K562 (cell line): Measurements from ENCODE around the gene ZNF384. TPM values are rescaled to one million over a fixed set of nuclear protein-coding genes. Genes with fewer than 3 reads are reported as not detected.

ENCODE experiments used
- ATAC-seq: fragments of 200-7000 bp; cut with Tn5 transposase; 3 replicates; pipeline ENCODE4 v1.9.1; 2020; ENCODE audit warnings: moderate library complexity
- BruUV-seq: library from RNA; stranded (reverse); fragments of 400-500 nt; replicated peaks from 2 replicates; lab custom pipeline; 2021; lab: Mats Ljungman, UMichigan
- CTCF ChIA-PET: fragments of 300-600 bp; formaldehyde crosslinking; extraction: SDS; loops from one replicate; lab custom pipeline; 2021; ENCODE audit warnings: low intra/inter-chr PET ratio; lab: Yijun Ruan, JAX
- POLR2A ChIA-PET: fragments of 300-600, 350-650 bp; sonication (Branson Sonifier 250); formaldehyde crosslinking; extraction: SDS; loops from one replicate; lab custom pipeline; 2021; ENCODE audit warnings: antibody characterized with exemption, inconsistent platforms; lab: Yijun Ruan, JAX
- DNase-seq, 4 experiments: peaks; one replicate each; pipeline versions ENCODE4 v3.0.0 to v3.0.0-alpha.2; 2011 to 2018; ENCODE audit warnings: low spot score in 3 of 4, mixed read lengths in 3 of 4; ENCODE audit errors: extremely low read depth in 1 of 4
- FAIRE-seq: peaks from 2 replicates; lab custom pipeline; 2011; peaks lifted over from hg19 to GRCh38; lab: Jason Lieb, UNC
- H2AFZ ChIP-seq: 2 replicates; pipeline ENCODE4 v1.6.0; 2011; ENCODE audit warnings: low read depth, low read length, control low read depth, inconsistent platforms
- H3K27ac ChIP-seq: fragments of 200-600 bp; 3 replicates; pipeline ENCODE4 v1.8.0; 2011; ENCODE audit warnings: low read depth, mild to moderate bottlenecking, control low read depth, inconsistent platforms, low read length, moderate library complexity, mixed read lengths; ENCODE audit errors: extremely low read depth
- H3K27me3 ChIP-seq, 2 experiments: fragments of 300-600 bp in 1 of 2; 2 replicates in 1 of 2; 3 replicates in 1 of 2; pipeline versions ENCODE4 v1.6.0 to v1.8.0; 2011; ENCODE audit warnings: inconsistent platforms in 2 of 2, low read length in 2 of 2, mild to moderate bottlenecking in 1 of 2, mixed read lengths in 1 of 2, moderate library complexity in 1 of 2; ENCODE audit not compliant: control insufficient read depth in 2 of 2, insufficient read depth in 2 of 2
- H3K36me3 ChIP-seq: fragments of 300-600 bp; 3 replicates; pipeline ENCODE4 v1.8.0; 2011; ENCODE audit warnings: mild to moderate bottlenecking, low read length, inconsistent platforms; ENCODE audit not compliant: control insufficient read depth, insufficient read depth
- H3K4me1 ChIP-seq, 2 experiments: fragments of 200-600 bp in 1 of 2; replicated peaks in 1 of 2; 2 replicates in 1 of 2; 3 replicates in 1 of 2; pipeline versions ENCODE4 v1.5.1 to v1.8.0; 2011; ENCODE audit warnings: inconsistent platforms in 2 of 2, low read length in 2 of 2, mild to moderate bottlenecking in 1 of 2, mixed read lengths in 1 of 2, moderate library complexity in 1 of 2; ENCODE audit not compliant: control insufficient read depth in 2 of 2, insufficient read depth in 2 of 2
- H3K4me2 ChIP-seq: 2 replicates; pipeline ENCODE4 v1.6.1; 2011; ENCODE audit warnings: low read length, control low read depth, inconsistent platforms, mixed read lengths; ENCODE audit not compliant: insufficient read depth
- H3K4me3 ChIP-seq: fragments of 200-600 bp; sonication (generic), shearing (Covaris generic); 2 replicates; pipeline ENCODE4 v1.5.1; 2016; ENCODE audit warnings: control low read depth, inconsistent platforms
- H3K79me2 ChIP-seq: fragments of 200-600 bp; 3 replicates; pipeline ENCODE4 v1.8.0; 2011; ENCODE audit warnings: low read length, inconsistent platforms; ENCODE audit not compliant: control insufficient read depth, insufficient read depth
- H3K9ac ChIP-seq, 2 experiments: 2 replicates each; pipeline versions ENCODE4 v1.6.0 to v1.6.1; 2011; ENCODE audit warnings: low read depth in 2 of 2, low read length in 2 of 2, control low read depth in 1 of 2, inconsistent platforms in 1 of 2, mild to moderate bottlenecking in 1 of 2, mixed read lengths in 1 of 2; ENCODE audit not compliant: insufficient read depth in 1 of 2
- H3K9me1 ChIP-seq: one replicate; pipeline ENCODE4 v1.6.0; 2011; ENCODE audit warnings: inconsistent platforms, mild to moderate bottlenecking, low read length, moderate library complexity; ENCODE audit not compliant: control insufficient read depth, insufficient read depth
- H3K9me3 ChIP-seq: replicated peaks from 2 replicates; pipeline ENCODE4 v1.5.1; 2011; ENCODE audit warnings: low read depth, low read length, inconsistent platforms; ENCODE audit not compliant: control insufficient read depth, insufficient read depth
- H4K20me1 ChIP-seq: replicated peaks from 2 replicates; pipeline ENCODE4 v1.6.1; 2011; ENCODE audit warnings: low read length, inconsistent platforms, mixed read lengths; ENCODE audit not compliant: control insufficient read depth, insufficient read depth
- BRD9 ChIP-seq: fragments of 450-650 bp; IDR thresholded peaks from 2 replicates; pipeline ENCODE4 v1.6.1; 2018; ENCODE audit warnings: low read depth; ENCODE audit not compliant: partially characterized antibody
- CBFA2T2 ChIP-seq: fragments of 450-650 bp; conservative IDR thresholded peaks from 2 replicates; pipeline ENCODE4 v1.6.1; 2017; ENCODE audit warnings: mild to moderate bottlenecking
- GABPB1 ChIP-seq: sonication (generic); formaldehyde crosslinking; IDR thresholded peaks from 2 replicates; pipeline ENCODE4 v1.8.0; 2022; ENCODE audit warnings: mild to moderate bottlenecking, missing genetic modification reagents
- NCOA4 ChIP-seq: fragments of 450-650 bp; IDR thresholded peaks from 2 replicates; pipeline ENCODE4 v1.6.1; 2018; ENCODE audit warnings: mild to moderate bottlenecking; ENCODE audit not compliant: partially characterized antibody
- THRAP3 ChIP-seq: fragments of 450-650 bp; IDR thresholded peaks from 2 replicates; pipeline ENCODE4 v1.6.1; 2016; ENCODE audit warnings: mild to moderate bottlenecking, inconsistent platforms, borderline replicate concordance
- ZFP36 ChIP-seq: fragments of 150-350 bp; IDR thresholded peaks from 2 replicates; pipeline ENCODE4 v1.6.1; 2018; ENCODE audit warnings: low read length, low read depth; ENCODE audit not compliant: partially characterized antibody
- ZFPM2 ChIP-seq: fragments of 250-450 bp; sonication (Bioruptor Pico); IDR thresholded peaks from 2 replicates; pipeline ENCODE4 v1.5.1; 2022; ENCODE audit warnings: mild to moderate bottlenecking
- ZKSCAN3 ChIP-seq: fragments of 250-450 bp; sonication (Bioruptor Pico); IDR thresholded peaks from 2 replicates; pipeline ENCODE4 v1.4.0; 2020
- ZNF347 ChIP-seq: fragments of 450-650 bp; formaldehyde crosslinking; IDR thresholded peaks from 2 replicates; pipeline ENCODE4 v1.4.0; 2020; ENCODE audit warnings: low read depth, mild to moderate bottlenecking, moderate library complexity
- ZNF75A ChIP-seq: fragments of 450-650 bp; formaldehyde crosslinking; IDR thresholded peaks from 2 replicates; pipeline ENCODE4 v1.4.0; 2020; ENCODE audit warnings: mild to moderate bottlenecking
- WGBS: fragments of 100-300 bp; shearing (Covaris generic); methylation state at CpG from one replicate; pipeline ENCODE4 v1.1.6; 2016; ENCODE audit warnings: low coverage, mixed read lengths; ENCODE audit not compliant: insufficient coverage; ENCODE audit errors: missing lambda C conversion rate; 5-methylcytosine and 5-hydroxymethylcytosine counted together
- in situ Hi-C: fragments of 300-500 bp; cut with MboI; formaldehyde crosslinking; loops from 4 replicates; pipeline ENCODE4 v1.15.0; 2018; ENCODE audit warnings: inconsistent platforms, mixed read lengths
- intact Hi-C: fragments of 100-400 bp; cut with micrococcal nuclease; formaldehyde crosslinking; loops from 2 replicates; pipeline ENCODE4 v1.14.2; 2022
- polyA plus RNA-seq, 8 experiments: library from polyadenylated mRNA; depleted of rRNA in 4 of 8; stranded (reverse) in 5 of 8; unstranded in 3 of 8; fragments of >200 nt; fragmentation: Nextera tagmentation in 2 of 8; fragmentation: Illumina TruSeq in 1 of 8; extraction: Ambion mirVana in 2 of 8; extraction: Trizol in 1 of 8; gene quantifications; 2 replicates each; pipeline versions ENCODE4 v1.2.1 to v1.2.3, GENCODE V29; 2011 to 2014; ENCODE audit warnings: inconsistent platforms in 1 of 8, missing spikeins in 1 of 8
- total RNA-seq, 7 experiments: library from RNA; depleted of rRNA in 6 of 7; stranded (reverse); fragments of >200 nt in 6 of 7; fragmentation: Illumina TruSeq in 2 of 7; extraction: Trizol in 2 of 7; gene quantifications; 2 replicates each; pipeline versions ENCODE4 v1.2.1 to v1.2.3, GENCODE V29; 2011 to 2021; ENCODE audit warnings: low replicate concordance in 1 of 7
- TF ChIP-seq, protein P1 (sequence below): conservative IDR thresholded peaks from 2 replicates; pipeline ENCODE4 v1.6.1; 2011; ENCODE audit warnings: low read depth, mild to moderate bottlenecking, low read length; ENCODE audit not compliant: control insufficient read depth
- TF ChIP-seq, protein P2 (sequence below): sonication (generic); formaldehyde crosslinking; IDR thresholded peaks from 2 replicates; pipeline ENCODE4 v1.8.1; 2023; ENCODE audit warnings: mild to moderate bottlenecking, missing genetic modification reagents
- TF ChIP-seq, protein P3 (sequence below): fragments of 450-650 bp; formaldehyde crosslinking; IDR thresholded peaks from 2 replicates; pipeline ENCODE4 v1.4.0; 2020; ENCODE audit warnings: mild to moderate bottlenecking, moderate library complexity

The ZNF384 gene
- total and polyA plus RNA-seq, 9 of the 15 experiments (the other 6 are each of a cell fraction or from before 2014, with no cell fraction given) = 0.36 to 64.8 (median 21.3) TPM

DNA sequence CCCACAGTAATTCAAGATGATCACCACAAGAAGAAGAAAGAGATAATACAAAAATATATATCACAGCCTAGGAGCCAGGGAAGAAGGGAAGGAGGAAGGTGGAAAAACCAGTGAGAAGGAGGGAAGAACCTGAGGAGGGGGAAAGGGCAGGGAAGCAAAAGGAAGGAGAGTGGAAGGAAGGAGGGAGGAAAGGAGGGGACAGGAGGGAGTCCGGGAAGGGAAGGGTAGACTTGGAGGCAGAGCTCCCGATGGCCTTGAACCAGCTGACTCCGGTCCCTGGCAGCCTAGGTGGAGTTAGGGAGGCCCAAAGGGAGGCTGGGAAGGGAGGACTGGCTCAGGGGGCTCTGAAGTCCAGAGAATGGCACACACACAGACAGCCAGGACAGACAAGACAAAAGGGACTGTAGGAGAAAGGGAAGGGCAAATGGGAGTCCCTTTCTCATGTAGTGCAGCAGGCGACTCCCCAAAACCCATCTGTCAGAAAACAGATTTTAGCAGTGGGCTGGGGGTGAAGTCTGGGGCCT lies 4.7 kb upstream of the ZNF384 start:
- in situ Hi-C loops (no loop called here), intact Hi-C loops (no loop called here)
- Histone ChIP-seq H3K9me3 (no peaks in the 10 kb centered on the region), H3K27ac (no peak overlapping the region), H3K4me1 (peaks cover 0 to 14% of the 10 kb centered on the region in 2 experiments; a peak in 2 of 5 replicates), H4K20me1 (no peaks in the 10 kb centered on the region), H3K36me3 (no peaks in the 10 kb centered on the region), H2AFZ (no peak overlapping the region), H3K27me3 (peaks cover 0 to 3% of the 10 kb centered on the region in 2 experiments; a peak in 2 of 5 replicates), H3K4me2 (no peak overlapping the region), H3K9me1 (no peaks in the 10 kb centered on the region), H3K79me2 (peaks cover 12% of the 10 kb centered on the region), H3K9ac (peak overlapping the region in 1 of 2 experiments; percentile 71; a peak in 2 of 4 replicates), H3K4me3 (no peak overlapping the region)
- ATAC-seq (no peak), FAIRE-seq (no peak), DNase-seq (no peak)
- CTCF ChIA-PET = no interaction called here
- TF ChIP-seq NCOA4 (no peak), THRAP3 (no peak), BRD9 (no peak), ZNF347 (CRISPR knock-in tag) (no peak), ZKSCAN3 (CRISPR knock-in tag) (no peak), ZFPM2 (CRISPR knock-in tag) (no peak), GABPB1 (no peak), ZNF75A (CRISPR knock-in tag) (no peak), ZFP36 (no peak), CBFA2T2 (no peak)
- TF ChIP-seq, protein P1, sequence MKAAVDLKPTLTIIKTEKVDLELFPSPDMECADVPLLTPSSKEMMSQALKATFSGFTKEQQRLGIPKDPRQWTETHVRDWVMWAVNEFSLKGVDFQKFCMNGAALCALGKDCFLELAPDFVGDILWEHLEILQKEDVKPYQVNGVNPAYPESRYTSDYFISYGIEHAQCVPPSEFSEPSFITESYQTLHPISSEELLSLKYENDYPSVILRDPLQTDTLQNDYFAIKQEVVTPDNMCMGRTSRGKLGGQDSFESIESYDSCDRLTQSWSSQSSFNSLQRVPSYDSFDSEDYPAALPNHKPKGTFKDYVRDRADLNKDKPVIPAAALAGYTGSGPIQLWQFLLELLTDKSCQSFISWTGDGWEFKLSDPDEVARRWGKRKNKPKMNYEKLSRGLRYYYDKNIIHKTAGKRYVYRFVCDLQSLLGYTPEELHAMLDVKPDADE = no peak
- TF ChIP-seq, protein P2, sequence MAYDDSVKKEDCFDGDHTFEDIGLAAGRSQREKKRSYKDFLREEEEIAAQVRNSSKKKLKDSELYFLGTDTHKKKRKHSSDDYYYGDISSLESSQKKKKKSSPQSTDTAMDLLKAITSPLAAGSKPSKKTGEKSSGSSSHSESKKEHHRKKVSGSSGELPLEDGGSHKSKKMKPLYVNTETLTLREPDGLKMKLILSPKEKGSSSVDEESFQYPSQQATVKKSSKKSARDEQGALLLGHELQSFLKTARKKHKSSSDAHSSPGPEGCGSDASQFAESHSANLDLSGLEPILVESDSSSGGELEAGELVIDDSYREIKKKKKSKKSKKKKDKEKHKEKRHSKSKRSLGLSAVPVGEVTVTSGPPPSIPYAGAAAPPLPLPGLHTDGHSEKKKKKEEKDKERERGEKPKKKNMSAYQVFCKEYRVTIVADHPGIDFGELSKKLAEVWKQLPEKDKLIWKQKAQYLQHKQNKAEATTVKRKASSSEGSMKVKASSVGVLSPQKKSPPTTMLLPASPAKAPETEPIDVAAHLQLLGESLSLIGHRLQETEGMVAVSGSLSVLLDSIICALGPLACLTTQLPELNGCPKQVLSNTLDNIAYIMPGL = no peak
- TF ChIP-seq, protein P3, sequence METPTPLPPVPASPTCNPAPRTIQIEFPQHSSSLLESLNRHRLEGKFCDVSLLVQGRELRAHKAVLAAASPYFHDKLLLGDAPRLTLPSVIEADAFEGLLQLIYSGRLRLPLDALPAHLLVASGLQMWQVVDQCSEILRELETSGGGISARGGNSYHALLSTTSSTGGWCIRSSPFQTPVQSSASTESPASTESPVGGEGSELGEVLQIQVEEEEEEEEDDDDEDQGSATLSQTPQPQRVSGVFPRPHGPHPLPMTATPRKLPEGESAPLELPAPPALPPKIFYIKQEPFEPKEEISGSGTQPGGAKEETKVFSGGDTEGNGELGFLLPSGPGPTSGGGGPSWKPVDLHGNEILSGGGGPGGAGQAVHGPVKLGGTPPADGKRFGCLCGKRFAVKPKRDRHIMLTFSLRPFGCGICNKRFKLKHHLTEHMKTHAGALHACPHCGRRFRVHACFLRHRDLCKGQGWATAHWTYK (CRISPR knock-in tag) = no peak
- WGBS = 14% methylated on average over 1 of the region's 4 CpGs
- no TSS peak for BruUV-seq
- POLR2A ChIA-PET = interaction anchor here (1.0 kb wide), 1 partner anchor 81 kb away, joined by 3 read pairs; no protein-coding TSS in a partner anchor
